HepG2 (cell line): ENCODE data around the gene CTCF. TPM values are rescaled to one million over a fixed set of nuclear protein-coding genes. Genes with fewer than 3 reads are reported as not detected.

Experiments
- ARNT ChIP-seq: fragments of 450-650 bp; IDR thresholded peaks from 2 replicates; pipeline ENCODE4 v1.6.1; 2017
- CBX5 ChIP-seq: sonication (generic); formaldehyde crosslinking; IDR thresholded peaks from 2 replicates; pipeline ENCODE4 v1.4.0; 2020; ENCODE audit warnings: missing genetic modification reagents, borderline replicate concordance
- ERF ChIP-seq: IDR thresholded peaks from 2 replicates; pipeline ENCODE4 v1.6.1; 2018; ENCODE audit warnings: missing biosample characterization, missing genetic modification reagents
- GABPB1 ChIP-seq: IDR thresholded peaks from 2 replicates; pipeline ENCODE4 v1.6.1; 2016; ENCODE audit warnings: mild to moderate bottlenecking, missing genetic modification reagents, moderate library complexity, missing compliant biosample characterization
- HIVEP1 ChIP-seq: sonication (generic); formaldehyde crosslinking; IDR thresholded peaks from 2 replicates; pipeline ENCODE4 v1.4.0; 2020; ENCODE audit warnings: mild to moderate bottlenecking, missing genetic modification reagents
- HNRNPK ChIP-seq: fragments of 200-400 bp; formaldehyde crosslinking; IDR thresholded peaks from 2 replicates; pipeline ENCODE4 v1.6.1; 2018; ENCODE audit warnings: low read length, low read depth, moderate library complexity, mild to moderate bottlenecking; ENCODE audit not compliant: poor library complexity, severe bottlenecking
- HNRNPL ChIP-seq: fragments of 200-400 bp; formaldehyde crosslinking; IDR thresholded peaks from 2 replicates; pipeline ENCODE4 v1.6.1; 2017; ENCODE audit warnings: mild to moderate bottlenecking, low read depth, low read length
- KLF15 ChIP-seq: sonication (generic); formaldehyde crosslinking; IDR thresholded peaks from 2 replicates; pipeline ENCODE4 v1.8.1; 2023; ENCODE audit warnings: borderline replicate concordance, mild to moderate bottlenecking, inconsistent platforms, missing genetic modification reagents, mixed read lengths
- KLF16 ChIP-seq, 2 experiments: sonication (generic) in 1 of 2; formaldehyde crosslinking in 1 of 2; IDR thresholded peaks; 2 replicates each; pipeline versions ENCODE4 v1.6.1 to v1.8.0; 2016 to 2023; ENCODE audit warnings: missing genetic modification reagents in 2 of 2, missing compliant biosample characterization in 1 of 2
- MAFK ChIP-seq, 2 experiments: IDR thresholded peaks in 1 of 2; conservative IDR thresholded peaks in 1 of 2; 2 replicates each; pipeline ENCODE4 v1.6.1; 2011; ENCODE audit warnings: improper control_type of control experiment in 2 of 2, low read length in 2 of 2
- MAZ ChIP-seq, 2 experiments: sonication (generic) in 1 of 2; formaldehyde crosslinking in 1 of 2; IDR thresholded peaks; 2 replicates each; pipeline versions ENCODE4 v1.5.0 to v1.6.1; 2012 to 2020; ENCODE audit warnings: low read depth in 2 of 2, mild to moderate bottlenecking in 2 of 2, borderline replicate concordance in 1 of 2, improper control_type of control experiment in 1 of 2, low read length in 1 of 2, missing genetic modification reagents in 1 of 2, moderate library complexity in 1 of 2
- MIER2 ChIP-seq: IDR thresholded peaks from 2 replicates; pipeline ENCODE4 v1.6.1; 2016; ENCODE audit warnings: missing biosample characterization, missing genetic modification reagents
- PAWR ChIP-seq: sonication (generic); formaldehyde crosslinking; IDR thresholded peaks from 2 replicates; pipeline ENCODE4 v1.4.0; 2020; ENCODE audit warnings: missing genetic modification reagents, mild to moderate bottlenecking, borderline replicate concordance
- PHB2 ChIP-seq: fragments of 450-650 bp; IDR thresholded peaks from 2 replicates; pipeline ENCODE4 v1.6.1; 2018; ENCODE audit not compliant: partially characterized antibody
- TBL1XR1 ChIP-seq: fragments of 150-350 bp; IDR thresholded peaks from 2 replicates; pipeline ENCODE4 v1.6.1; 2014; ENCODE audit warnings: borderline replicate concordance, low read length; ENCODE audit not compliant: partially characterized antibody
- ZBTB42 ChIP-seq: sonication (generic); formaldehyde crosslinking; IDR thresholded peaks from 2 replicates; pipeline ENCODE4 v1.5.0; 2020; ENCODE audit warnings: mild to moderate bottlenecking, missing genetic modification reagents
- ZMYM3 ChIP-seq: sonication (generic); formaldehyde crosslinking; IDR thresholded peaks from 2 replicates; pipeline ENCODE4 v1.5.1; 2020; ENCODE audit warnings: mild to moderate bottlenecking, missing genetic modification reagents
- ZNF253 ChIP-seq: sonication (generic); formaldehyde crosslinking; IDR thresholded peaks from 2 replicates; pipeline ENCODE4 v1.8.0; 2022; ENCODE audit warnings: mild to moderate bottlenecking, missing genetic modification reagents, borderline replicate concordance
- ZNF337 ChIP-seq: sonication (generic); formaldehyde crosslinking; IDR thresholded peaks from 2 replicates; pipeline ENCODE4 v1.5.1; 2020; ENCODE audit warnings: missing genetic modification reagents, low read depth, mild to moderate bottlenecking, borderline replicate concordance
- ZNF468 ChIP-seq: sonication (generic); formaldehyde crosslinking; IDR thresholded peaks from 2 replicates; pipeline ENCODE4 v1.8.0; 2022; ENCODE audit warnings: mild to moderate bottlenecking, moderate library complexity, missing genetic modification reagents
- ZNF549 ChIP-seq: sonication (generic); formaldehyde crosslinking; IDR thresholded peaks from 2 replicates; pipeline ENCODE4 v1.5.0; 2020; ENCODE audit warnings: missing genetic modification reagents
- ZNF574 ChIP-seq: sonication (generic); formaldehyde crosslinking; IDR thresholded peaks from 2 replicates; pipeline ENCODE4 v1.4.0; 2020; ENCODE audit warnings: missing genetic modification reagents
- ZNF616 ChIP-seq: sonication (generic); formaldehyde crosslinking; IDR thresholded peaks from 2 replicates; pipeline ENCODE4 v1.5.0; 2020; ENCODE audit warnings: low read depth, mild to moderate bottlenecking, missing genetic modification reagents
- ZNF709 ChIP-seq: sonication (generic); formaldehyde crosslinking; IDR thresholded peaks from 2 replicates; pipeline ENCODE4 v1.5.0; 2020; ENCODE audit warnings: mild to moderate bottlenecking, missing genetic modification reagents
- ZNF775 ChIP-seq: sonication (generic); formaldehyde crosslinking; IDR thresholded peaks from 2 replicates; pipeline ENCODE4 v1.4.0; 2020; ENCODE audit warnings: missing genetic modification reagents, mild to moderate bottlenecking, moderate library complexity, borderline replicate concordance
- polyA plus RNA-seq, 8 experiments: library from polyadenylated mRNA; depleted of rRNA in 3 of 8; stranded (reverse) in 7 of 8; unstranded in 1 of 8; fragments of >200 nt; fragmentation: Illumina TruSeq in 4 of 8; extraction: Trizol in 4 of 8; gene quantifications; 2 replicates each; pipeline versions ENCODE4 v1.2.1 to v1.2.3, GENCODE V29; 2011 to 2016; ENCODE audit warnings: low read depth in 4 of 8, missing spikeins in 1 of 8, mixed read lengths in 1 of 8; ENCODE audit not compliant: insufficient read depth in 1 of 8
- total RNA-seq, 5 experiments: library from RNA; depleted of rRNA; stranded (reverse); fragments of >200 nt; fragmentation: Illumina TruSeq; extraction: Trizol; gene quantifications; 2 replicates each; pipeline ENCODE4 v1.2.3, GENCODE V29; 2016; ENCODE audit warnings: low read depth in 1 of 5
- TF ChIP-seq, protein P1 (sequence below): sonication (generic); formaldehyde crosslinking; IDR thresholded peaks from 2 replicates; pipeline ENCODE4 v1.5.0; 2020; ENCODE audit warnings: missing genetic modification reagents

The CTCF gene
- total and polyA plus RNA-seq, 2 of the 13 experiments (the other 11 are each of a cell fraction or from before 2014, with no cell fraction given) = 19.5 to 37.5 TPM

- TF ChIP-seq, protein P1, sequence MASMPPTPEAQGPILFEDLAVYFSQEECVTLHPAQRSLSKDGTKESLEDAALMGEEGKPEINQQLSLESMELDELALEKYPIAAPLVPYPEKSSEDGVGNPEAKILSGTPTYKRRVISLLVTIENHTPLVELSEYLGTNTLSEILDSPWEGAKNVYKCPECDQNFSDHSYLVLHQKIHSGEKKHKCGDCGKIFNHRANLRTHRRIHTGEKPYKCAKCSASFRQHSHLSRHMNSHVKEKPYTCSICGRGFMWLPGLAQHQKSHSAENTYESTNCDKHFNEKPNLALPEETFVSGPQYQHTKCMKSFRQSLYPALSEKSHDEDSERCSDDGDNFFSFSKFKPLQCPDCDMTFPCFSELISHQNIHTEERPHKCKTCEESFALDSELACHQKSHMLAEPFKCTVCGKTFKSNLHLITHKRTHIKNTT (CRISPR knock-in tag) = no peak
- TF ChIP-seq HNRNPK = no peak
- 0 out of 2 replicates have a peak, but pooled peaks have one; percentile 40 for TF ChIP-seq ZBTB42 (CRISPR knock-in tag)
- TF ChIP-seq ZNF616 (CRISPR knock-in tag) = no peak
- TF ChIP-seq ZNF775 (CRISPR knock-in tag) = no peak
- TF ChIP-seq PHB2 = no peak
- TF ChIP-seq HIVEP1 = no peak
- TF ChIP-seq MAFK (conservative IDR thresholded peaks at IDR 0.05 in 1 of 2, IDR thresholded peaks at IDR 0.05 in 1 of 2; ENCODE audit: low read length in 2 of 2) = no peak
- TF ChIP-seq ZNF337 (CRISPR knock-in tag) = no peak
- TF ChIP-seq TBL1XR1 = peak; percentile 8
- TF ChIP-seq CBX5 (CRISPR knock-in tag) = peak; percentile 45; the same call in 1 of the 2 replicates
- TF ChIP-seq ARNT = no peak
- peak in 1 of 2 experiments; percentile 66; a peak in 1 of 4 replicates for TF ChIP-seq KLF16 (CRISPR knock-in tag; IDR thresholded peaks at IDR 0.05)
- TF ChIP-seq ZNF468 = no peak
- peak; percentile 59 for TF ChIP-seq ZNF574 (CRISPR knock-in tag)
- 0 out of 2 replicates have a peak, but pooled peaks have one; percentile 22 for TF ChIP-seq MAZ (IDR thresholded peaks at IDR 0.05; ENCODE audit: borderline replicate concordance, low read depth, low read length)
- no peak; the same call in 1 of the 2 replicates for TF ChIP-seq MAZ (CRISPR knock-in tag; IDR thresholded peaks at IDR 0.05; ENCODE audit: low read depth)
- no peak for TF ChIP-seq KLF15 (CRISPR knock-in tag)
- TF ChIP-seq ZNF253 (CRISPR knock-in tag) = no peak
- TF ChIP-seq MIER2 (CRISPR knock-in tag) = peak; percentile 70; the same call in 1 of the 2 replicates
- TF ChIP-seq ERF (CRISPR knock-in tag) = peak; percentile 77; the same call in 1 of the 2 replicates
- TF ChIP-seq ZNF549 (CRISPR knock-in tag) = no peak
- TF ChIP-seq PAWR = no peak
- TF ChIP-seq HNRNPL = peak; percentile 70; the same call in 1 of the 2 replicates
- no peak for TF ChIP-seq ZMYM3 (CRISPR knock-in tag)
- peak; percentile 42; the same call in 1 of the 2 replicates for TF ChIP-seq GABPB1 (CRISPR knock-in tag)
- 0 out of 2 replicates have a peak, but pooled peaks have one; percentile 56 for TF ChIP-seq ZNF709 (CRISPR knock-in tag)
These were observed 15.4 kb upstream of the CTCF start (continued) for GRCh38 chr16:67546761-67547422.
